GM12873 (cell line): Measurements from ENCODE around the gene PSMD13.

Experiments used
- TF ChIP-seq, protein P1 (sequence below): IDR thresholded peaks from 2 replicates; pipeline ENCODE4 v1.5.1; 2012; ENCODE audit warnings: low read depth, mild to moderate bottlenecking, moderate library complexity, low read length, control low read depth; ENCODE audit not compliant: insufficient read depth; ENCODE audit errors: missing control alignments

The PSMD13 gene

DNA sequence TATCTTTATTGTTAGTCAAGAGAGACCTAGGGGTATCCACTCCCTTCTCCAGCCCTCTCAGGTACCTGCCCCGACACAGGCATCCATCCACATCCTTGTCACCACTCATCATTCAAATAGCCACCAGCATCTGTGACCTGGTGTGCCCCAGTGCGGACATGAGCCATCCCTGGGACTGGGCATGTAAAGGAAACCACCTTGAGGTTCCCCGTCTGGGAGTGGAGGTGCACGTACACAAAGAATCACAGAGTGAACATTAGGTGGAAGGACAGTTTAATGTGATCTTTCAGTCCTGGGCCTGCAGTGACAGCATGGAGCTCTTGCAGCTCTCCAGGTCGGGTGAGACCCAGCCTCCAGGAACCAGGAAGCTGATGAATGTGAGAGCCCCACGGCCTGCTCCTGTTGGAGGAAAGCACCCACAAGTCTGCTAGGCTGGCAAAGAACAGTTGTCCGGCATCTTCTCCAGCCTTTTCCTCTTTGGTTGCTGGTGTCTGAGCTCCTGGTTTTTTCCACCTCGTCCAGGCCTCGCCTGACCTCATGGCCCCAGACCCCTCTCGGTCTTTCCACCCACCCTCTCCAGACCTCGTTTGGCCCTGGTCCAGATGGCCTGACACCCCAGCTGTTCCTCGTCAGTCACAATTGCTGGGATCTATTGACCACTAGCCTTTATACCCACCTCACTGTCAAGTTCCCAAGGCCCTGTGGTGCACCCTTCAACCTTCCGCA, 16.5 kb downstream of the PSMD13 start:
- TF ChIP-seq, protein P1, sequence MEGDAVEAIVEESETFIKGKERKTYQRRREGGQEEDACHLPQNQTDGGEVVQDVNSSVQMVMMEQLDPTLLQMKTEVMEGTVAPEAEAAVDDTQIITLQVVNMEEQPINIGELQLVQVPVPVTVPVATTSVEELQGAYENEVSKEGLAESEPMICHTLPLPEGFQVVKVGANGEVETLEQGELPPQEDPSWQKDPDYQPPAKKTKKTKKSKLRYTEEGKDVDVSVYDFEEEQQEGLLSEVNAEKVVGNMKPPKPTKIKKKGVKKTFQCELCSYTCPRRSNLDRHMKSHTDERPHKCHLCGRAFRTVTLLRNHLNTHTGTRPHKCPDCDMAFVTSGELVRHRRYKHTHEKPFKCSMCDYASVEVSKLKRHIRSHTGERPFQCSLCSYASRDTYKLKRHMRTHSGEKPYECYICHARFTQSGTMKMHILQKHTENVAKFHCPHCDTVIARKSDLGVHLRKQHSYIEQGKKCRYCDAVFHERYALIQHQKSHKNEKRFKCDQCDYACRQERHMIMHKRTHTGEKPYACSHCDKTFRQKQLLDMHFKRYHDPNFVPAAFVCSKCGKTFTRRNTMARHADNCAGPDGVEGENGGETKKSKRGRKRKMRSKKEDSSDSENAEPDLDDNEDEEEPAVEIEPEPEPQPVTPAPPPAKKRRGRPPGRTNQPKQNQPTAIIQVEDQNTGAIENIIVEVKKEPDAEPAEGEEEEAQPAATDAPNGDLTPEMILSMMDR = no peak

GRCh38 chr11:253886-254270, 17.1 kb downstream of the PSMD13 start:
- TF ChIP-seq, protein P1 = no peak

GRCh38 chr11:255176-255575, 18.4 kb downstream of the PSMD13 start:
- TF ChIP-seq, protein P1 = no peak

DNA sequence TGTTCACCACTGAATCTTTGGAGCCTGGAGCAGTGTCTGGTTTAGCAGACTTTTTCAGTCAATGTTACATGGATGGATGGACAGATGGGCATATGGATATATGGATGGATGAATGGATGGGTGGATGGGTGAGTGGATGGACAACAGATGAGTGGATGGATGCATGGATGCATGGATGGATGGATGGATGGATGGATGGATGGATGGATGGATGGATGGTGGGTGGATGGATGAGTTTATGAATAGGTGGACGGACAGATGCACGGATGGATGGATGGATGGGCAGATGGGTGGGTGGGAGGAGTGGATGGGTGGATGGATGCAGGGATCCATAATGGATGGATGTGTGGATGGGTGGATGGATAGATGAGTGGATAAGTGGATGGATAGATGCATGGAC, 19.0 kb downstream of the PSMD13 start:
- TF ChIP-seq, protein P1 = no peak

DNA sequence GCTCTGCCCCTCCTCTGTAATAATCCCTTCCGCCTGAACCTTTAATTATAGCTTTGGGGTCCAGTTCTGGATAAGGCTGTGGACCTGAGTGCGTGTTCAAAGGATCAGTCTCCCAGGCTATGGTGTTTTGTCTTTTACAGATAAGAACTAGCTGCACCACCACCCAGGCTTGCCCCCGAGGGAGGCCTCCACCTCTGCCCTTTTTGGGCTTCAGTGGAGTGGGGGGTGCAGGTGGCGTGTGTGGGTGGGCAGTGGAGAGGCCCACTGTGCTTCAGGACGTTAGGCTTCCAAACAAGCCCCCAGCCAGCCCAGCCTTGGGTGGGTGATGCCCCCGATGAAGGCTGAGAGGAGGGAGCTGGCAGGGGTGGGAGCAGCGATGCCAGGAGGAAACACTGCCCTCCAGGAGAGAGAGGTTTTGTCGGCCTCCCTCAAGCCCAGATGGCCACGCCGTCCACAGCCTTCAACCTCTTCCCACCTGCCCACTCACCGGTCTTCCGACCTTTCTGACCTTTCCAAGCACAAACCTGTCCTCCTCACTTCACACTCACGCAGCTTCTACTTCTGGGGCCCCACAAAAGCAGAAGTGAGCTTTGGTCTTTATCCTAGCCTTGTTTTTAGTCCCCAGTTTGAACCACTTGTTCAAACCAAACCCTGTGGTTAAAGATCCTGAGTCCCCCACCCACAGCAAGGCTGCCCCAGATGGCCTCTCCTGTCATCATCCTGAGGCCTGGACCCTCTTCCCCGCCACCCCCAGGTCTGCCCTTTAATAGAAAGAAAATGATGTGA, 20.4 kb downstream of the PSMD13 start:
- TF ChIP-seq, protein P1 = no peak

GRCh38 chr11:257766-258493, 21.2 kb downstream of the PSMD13 start:
- TF ChIP-seq, protein P1 = peak; percentile 47

DNA sequence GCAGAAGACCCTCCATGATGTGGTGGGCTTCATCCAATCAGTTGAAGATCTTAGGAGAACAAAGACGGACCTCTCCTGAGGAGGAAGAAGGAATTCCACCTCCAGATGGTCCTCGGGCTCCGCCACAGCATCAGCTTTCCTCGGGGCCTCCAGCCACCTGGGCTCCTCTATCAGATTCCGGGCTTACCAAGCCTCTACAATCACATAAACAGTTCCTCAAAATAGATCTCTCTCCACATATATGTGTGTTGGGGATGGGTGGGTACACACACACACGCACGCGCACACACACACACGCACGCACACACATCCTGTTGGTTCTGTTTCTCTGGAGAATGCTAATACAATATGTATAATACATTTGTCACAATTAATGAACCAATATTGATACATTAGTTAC, 22.6 kb downstream of the PSMD13 start:
- TF ChIP-seq, protein P1 = no peak
